B cell (primary cell): ENCODE results near the gene OCLN. TPM values are rescaled to one million over a fixed set of nuclear protein-coding genes. Genes with fewer than 3 reads are reported as not detected.

Experiments
- ATAC-seq: fragments of 200-7000 bp; cut with Tn5 transposase; one replicate; pipeline ENCODE4 v1.10.0; 2021; ENCODE audit warnings: low read depth, mild to moderate bottlenecking, moderate number of reproducible peaks, moderate library complexity
- CTCF ChIA-PET: fragments of 350-600 bp; sonication (Branson Sonifier 250); formaldehyde crosslinking; loops from one replicate; lab custom pipeline; 2021; ENCODE audit warnings: antibody characterized with exemption, inconsistent platforms; lab: Charles Lee
- POLR2A ChIA-PET: fragments of 350-600 bp; sonication (Branson Sonifier 250); formaldehyde crosslinking; loops from one replicate; lab custom pipeline; 2021; ENCODE audit warnings: antibody characterized with exemption; lab: Charles Lee
- DNase-seq: peaks from one replicate; pipeline ENCODE4 v3.0.0; 2013
- H2AFZ ChIP-seq: 2 replicates; pipeline ENCODE4 v1.6.1; 2012; ENCODE audit warnings: mild to moderate bottlenecking, low read depth, low read length; ENCODE audit not compliant: insufficient read depth, poor library complexity, severe bottlenecking
- H3K27ac ChIP-seq, 2 donors: 1 replicate in 1 of 2; 2 replicates in 1 of 2; pipeline ENCODE4 v1.5.1; 2012 to 2013; ENCODE audit warnings: low read length in 2 of 2, mild to moderate bottlenecking in 2 of 2, moderate library complexity in 1 of 2
- H3K27me3 ChIP-seq, 4 experiments: fragments of 200-600 bp in 1 of 4; sonication (generic) in 1 of 4; replicated peaks in 1 of 4; 1 replicate in 2 of 4; 2 replicates in 2 of 4; pipeline versions ENCODE4 v1.6.1 to v1.7.0; 2013 to 2016; ENCODE audit warnings: low read length in 3 of 4, mild to moderate bottlenecking in 2 of 4, mixed read lengths in 1 of 4, moderate library complexity in 1 of 4; ENCODE audit not compliant: insufficient read depth in 4 of 4, control insufficient read depth in 3 of 4; ENCODE audit errors: control extremely low read depth in 1 of 4
- H3K36me3 ChIP-seq, 2 experiments: replicated peaks in 1 of 2; 1 replicate in 1 of 2; 2 replicates in 1 of 2; pipeline versions ENCODE4 v1.6.1 to v1.7.1; 2013; ENCODE audit warnings: low read length in 1 of 2; ENCODE audit not compliant: insufficient read depth in 2 of 2, control insufficient read depth in 1 of 2; ENCODE audit errors: control extremely low read depth in 1 of 2, extremely low read depth in 1 of 2
- H3K4me1 ChIP-seq, 2 donors: fragments of 200-600 bp in 1 of 2; sonication (generic) in 1 of 2; 1 replicate in 1 of 2; 2 replicates in 1 of 2; pipeline versions ENCODE4 v1.5.1 to v1.6.1; 2013 to 2017; ENCODE audit warnings: low read length in 2 of 2; ENCODE audit not compliant: control insufficient read depth in 2 of 2, insufficient read depth in 2 of 2
- H3K4me2 ChIP-seq: replicated peaks from 2 replicates; pipeline ENCODE3; 2012; ENCODE audit warnings: mild to moderate bottlenecking, low read depth, low read length; ENCODE audit not compliant: poor library complexity, severe bottlenecking
- H3K4me3 ChIP-seq, 5 experiments: fragments of 200-600 bp in 1 of 5; sonication (generic) in 1 of 5; 1 replicate in 3 of 5; 2 replicates in 2 of 5; pipeline versions ENCODE4 v1.5.1 to v1.7.0; 2011 to 2016; ENCODE audit warnings: low read length in 4 of 5, mild to moderate bottlenecking in 4 of 5, low read depth in 2 of 5, control low read depth in 1 of 5, moderate library complexity in 1 of 5; ENCODE audit not compliant: insufficient read depth in 1 of 5; ENCODE audit errors: control extremely low read depth in 1 of 5, extremely low read depth in 1 of 5
- H3K79me2 ChIP-seq: fragments of 200-600 bp; sonication (generic); one replicate; pipeline ENCODE4 v1.6.0; 2016; ENCODE audit warnings: low read length; ENCODE audit not compliant: control insufficient read depth, insufficient read depth
- H3K9ac ChIP-seq: fragments of 200-600 bp; sonication (generic); 2 replicates; pipeline ENCODE4 v1.6.1; 2017; ENCODE audit warnings: mild to moderate bottlenecking, low read length, moderate library complexity
- H3K9me3 ChIP-seq, 3 donors: one replicate each; pipeline versions ENCODE4 v1.6.1 to v1.7.1; 2013; ENCODE audit warnings: low read length in 2 of 3; ENCODE audit not compliant: control insufficient read depth in 2 of 3, insufficient read depth in 1 of 3; ENCODE audit errors: control extremely low read depth in 1 of 3
- H4K20me1 ChIP-seq: 2 replicates; pipeline ENCODE4 v1.6.0; 2012; ENCODE audit warnings: mild to moderate bottlenecking, low read length; ENCODE audit not compliant: insufficient read depth, control insufficient read depth, poor library complexity, severe bottlenecking
- H3K27ac Mint-ChIP-seq: one replicate; pipeline ENCODE4 v1.8.0; 2021; ENCODE audit warnings: mixed read lengths
- H3K27me3 Mint-ChIP-seq: one replicate; pipeline ENCODE4 v1.8.0; 2021; ENCODE audit warnings: mixed read lengths
- H3K4me1 Mint-ChIP-seq: one replicate; pipeline ENCODE4 v1.8.0; 2021; ENCODE audit warnings: mixed read lengths
- H3K4me3 Mint-ChIP-seq: one replicate; pipeline ENCODE4 v1.8.0; 2021; ENCODE audit warnings: mixed read lengths
- H3K9me3 Mint-ChIP-seq: one replicate; pipeline ENCODE4 v1.8.0; 2022; ENCODE audit warnings: mixed read lengths; ENCODE audit not compliant: insufficient read depth
- EZH2 ChIP-seq: IDR thresholded peaks from 2 replicates; pipeline ENCODE4 v1.6.1; 2012; ENCODE audit warnings: borderline replicate concordance, low read depth, mild to moderate bottlenecking, moderate library complexity, low read length; ENCODE audit not compliant: insufficient read depth, poor library complexity, severe bottlenecking
- WGBS: methylation state at CpG from one replicate; pipeline ENCODE4 v1.1.5; 2013; ENCODE audit warnings: missing lambda C conversion rate; ENCODE audit not compliant: insufficient coverage; 5-methylcytosine and 5-hydroxymethylcytosine counted together
- intact Hi-C: fragments of 100-400 bp; cut with micrococcal nuclease; formaldehyde crosslinking; loops from one replicate; pipeline ENCODE4 v1.10.0; 2022
- polyA plus RNA-seq: library from polyadenylated mRNA; depleted of rRNA; stranded (reverse); fragments of >200 nt; gene quantifications from 2 replicates; pipeline ENCODE4 v1.2.3, GENCODE V29; 2012
- total RNA-seq, 2 donors: library from RNA; stranded (reverse); fragments of 120-200 nt in 1 of 2; gene quantifications; 1 replicate in 1 of 2; 2 replicates in 1 of 2; pipeline versions ENCODE4 v1.2.3 to v1.2.4, GENCODE V29; 2013 to 2022
- TF ChIP-seq, protein P1 (sequence below): fragments of 200-600 bp; IDR thresholded peaks from one replicate; pipeline ENCODE4 v1.8.0; 2022; ENCODE audit warnings: antibody characterized with exemption, mild to moderate bottlenecking

Gene OCLN
- total and polyA plus RNA-seq, 2 donors (not counting 1 experiment from before 2014, with no cell fraction given): 4.3 to 5.6 TPM

DNA sequence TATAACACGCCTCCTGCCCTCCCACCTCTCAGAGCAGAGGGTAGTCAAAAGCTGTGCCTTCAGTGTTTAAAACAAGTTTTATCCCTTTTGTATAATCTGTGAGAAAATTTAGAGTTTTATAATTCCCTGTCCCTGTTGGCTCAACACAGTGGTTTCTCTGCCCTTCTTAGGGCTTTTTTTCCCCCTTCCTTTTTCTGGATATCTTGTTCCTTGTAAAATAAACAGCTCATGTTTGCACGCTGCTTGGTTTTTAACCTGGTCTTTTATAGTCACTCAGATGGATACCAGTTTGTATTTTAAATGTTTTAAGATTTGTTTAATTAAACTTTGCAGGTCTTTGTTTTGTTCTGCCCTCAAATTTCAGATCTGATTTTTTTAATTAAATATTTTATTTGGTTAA, 26.7 kb downstream of the OCLN start:
- no peaks in the 10 kb centered on the region for H3K79me2 ChIP-seq
- no peaks in the 10 kb centered on the region for H3K9me3 ChIP-seq
- peaks cover 8% of the 10 kb centered on the region for H3K27me3 Mint-ChIP-seq
- TF ChIP-seq, protein P1, sequence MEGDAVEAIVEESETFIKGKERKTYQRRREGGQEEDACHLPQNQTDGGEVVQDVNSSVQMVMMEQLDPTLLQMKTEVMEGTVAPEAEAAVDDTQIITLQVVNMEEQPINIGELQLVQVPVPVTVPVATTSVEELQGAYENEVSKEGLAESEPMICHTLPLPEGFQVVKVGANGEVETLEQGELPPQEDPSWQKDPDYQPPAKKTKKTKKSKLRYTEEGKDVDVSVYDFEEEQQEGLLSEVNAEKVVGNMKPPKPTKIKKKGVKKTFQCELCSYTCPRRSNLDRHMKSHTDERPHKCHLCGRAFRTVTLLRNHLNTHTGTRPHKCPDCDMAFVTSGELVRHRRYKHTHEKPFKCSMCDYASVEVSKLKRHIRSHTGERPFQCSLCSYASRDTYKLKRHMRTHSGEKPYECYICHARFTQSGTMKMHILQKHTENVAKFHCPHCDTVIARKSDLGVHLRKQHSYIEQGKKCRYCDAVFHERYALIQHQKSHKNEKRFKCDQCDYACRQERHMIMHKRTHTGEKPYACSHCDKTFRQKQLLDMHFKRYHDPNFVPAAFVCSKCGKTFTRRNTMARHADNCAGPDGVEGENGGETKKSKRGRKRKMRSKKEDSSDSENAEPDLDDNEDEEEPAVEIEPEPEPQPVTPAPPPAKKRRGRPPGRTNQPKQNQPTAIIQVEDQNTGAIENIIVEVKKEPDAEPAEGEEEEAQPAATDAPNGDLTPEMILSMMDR: no peak
- TF ChIP-seq EZH2: no peak
- intact Hi-C loops: no loop called here
- WGBS: 80% methylated on average over 1 of the region's 2 CpGs
- no peaks in the 10 kb centered on the region for H3K4me1 Mint-ChIP-seq
- H4K20me1 ChIP-seq: no peaks in the 10 kb centered on the region
- no peak overlapping the region for H3K4me3 Mint-ChIP-seq
- no peak overlapping the region for H2AFZ ChIP-seq
- ChIA-PET CTCF (no interaction called here), POLR2A (no interaction called here)
- ATAC-seq (no peak), DNase-seq (no peak)
- H3K9ac ChIP-seq: no peak overlapping the region
- no peaks in the 10 kb centered on the region for H3K27me3 ChIP-seq
- no peak overlapping the region for H3K27ac Mint-ChIP-seq
- no peaks in the 10 kb centered on the region for H3K36me3 ChIP-seq
- no peak overlapping the region for H3K27ac ChIP-seq
- H3K4me1 ChIP-seq: no peaks in the 10 kb centered on the region
- H3K4me3 ChIP-seq: no peak overlapping the region
- no peak overlapping the region for H3K4me2 ChIP-seq
- H3K9me3 Mint-ChIP-seq: no peaks in the 10 kb centered on the region

DNA sequence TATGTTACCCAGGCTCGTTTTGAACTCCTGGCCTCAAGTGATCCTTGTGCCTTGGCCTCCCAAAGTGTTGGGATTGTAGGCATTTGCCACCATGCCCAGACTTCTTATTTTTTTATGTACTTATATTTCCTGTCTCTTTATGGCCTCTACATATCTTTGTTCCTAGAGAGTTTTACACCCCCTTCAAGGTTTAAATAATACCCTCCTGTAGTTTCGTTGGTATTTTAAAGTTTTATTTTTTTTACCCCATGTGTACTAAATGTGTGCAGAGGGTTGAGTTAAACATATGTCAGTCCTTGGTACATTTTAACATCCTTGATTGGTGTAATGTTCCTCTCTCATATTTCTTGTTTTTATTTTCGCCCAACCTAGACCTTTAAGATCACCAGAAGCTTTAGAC, 29.4 kb downstream of the OCLN start:
- H3K27ac Mint-ChIP-seq: no peak overlapping the region
- CTCF ChIA-PET: no interaction called here
- no peak overlapping the region for H3K4me2 ChIP-seq

More for the DNA sequence above, 29.4 kb downstream of the OCLN start:
- Histone ChIP-seq H3K36me3 (no peaks in the 10 kb centered on the region), H3K9ac (no peak overlapping the region), H2AFZ (no peak overlapping the region), H3K79me2 (no peaks in the 10 kb centered on the region), H3K4me1 (no peaks in the 10 kb centered on the region), H3K4me3 (no peak overlapping the region), H3K27me3 (no peaks in the 10 kb centered on the region), H3K9me3 (no peaks in the 10 kb centered on the region), H3K27ac (no peak overlapping the region), H4K20me1 (no peaks in the 10 kb centered on the region)
- TF ChIP-seq EZH2: no peak
- TF ChIP-seq, protein P1: no peak
- WGBS: no CpG with 5 or more reads among the region's 3 CpGs
- Mint-ChIP-seq H3K4me3 (no peak overlapping the region), H3K27me3 (peaks cover 8% of the 10 kb centered on the region), H3K4me1 (no peaks in the 10 kb centered on the region), H3K9me3 (no peaks in the 10 kb centered on the region)
- POLR2A ChIA-PET: no interaction called here
- intact Hi-C loops: no loop called here
- DNase-seq (no peak), ATAC-seq (no peak)
